SW480 (cell line): Measurements from ENCODE around the gene SDS.
"Not testable (repeated sequence)": the region's sequence is repeated elsewhere in the genome, so short reads cannot be mapped to it uniquely, and the experiment has no call there.

Experiments used
- DNase-seq: peaks from one replicate; pipeline ENCODE4 v3.0.0-alpha.2; 2016; ENCODE audit warnings: low spot score

SDS gene

GRCh38 chr12:113374823-113375428 is 28.8 kb downstream of the SDS start:
- DNase-seq = no peak

DNA sequence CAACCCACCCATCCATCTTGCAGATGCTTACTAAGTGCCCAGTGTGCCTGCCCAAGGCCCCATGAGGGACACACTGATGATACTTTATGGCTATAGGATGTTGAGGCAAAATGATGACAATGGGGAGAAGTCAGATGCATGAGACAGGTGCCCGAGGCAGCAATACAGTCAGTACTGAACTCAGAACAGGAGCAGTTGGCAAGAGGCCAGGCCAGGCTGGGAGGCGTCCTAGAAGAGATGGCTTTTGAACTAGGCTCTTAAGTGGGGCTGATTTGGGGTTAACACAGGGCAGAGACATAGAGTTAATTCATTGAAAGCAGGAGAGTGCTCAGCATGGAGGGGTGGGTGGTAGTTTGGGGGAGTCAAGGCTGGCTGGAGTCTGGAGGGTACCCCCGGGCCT is 29.7 kb downstream of the SDS start:
- no peak for DNase-seq

GRCh38 chr12:113373440-113373839 is 30.2 kb downstream of the SDS start:
- DNase-seq = no peak

DNA sequence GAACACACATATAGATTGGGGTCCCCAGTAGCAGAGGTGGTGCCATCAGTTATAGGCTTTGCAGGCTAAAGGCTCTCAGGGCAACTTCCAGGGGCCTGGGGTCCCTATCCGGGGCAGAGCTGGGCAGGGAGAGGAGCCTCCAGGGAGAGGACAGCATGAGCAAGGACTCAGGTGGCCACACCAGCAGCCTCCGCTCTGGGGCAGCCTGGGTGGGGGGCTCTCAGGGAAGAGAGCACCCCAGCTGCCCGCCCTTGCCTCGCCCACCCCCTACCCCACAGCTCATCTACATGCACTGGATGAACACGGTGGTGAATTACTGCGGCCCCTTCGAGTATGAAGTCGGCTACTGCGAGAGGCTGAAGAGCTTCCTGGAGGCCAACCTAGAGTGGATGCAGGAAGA is 31.3 kb downstream of the SDS start:
- no peak for DNase-seq

GRCh38 chr12:113371808-113372207 is 31.9 kb downstream of the SDS start:
- DNase-seq = no peak

GRCh38 chr12:113370923-113371682 is 32.6 kb downstream of the SDS start:
- DNase-seq = no peak

- DNase-seq = no peak
Measured at GRCh38 chr12:113369391-113369985, 34.2 kb downstream of the SDS start.

DNA sequence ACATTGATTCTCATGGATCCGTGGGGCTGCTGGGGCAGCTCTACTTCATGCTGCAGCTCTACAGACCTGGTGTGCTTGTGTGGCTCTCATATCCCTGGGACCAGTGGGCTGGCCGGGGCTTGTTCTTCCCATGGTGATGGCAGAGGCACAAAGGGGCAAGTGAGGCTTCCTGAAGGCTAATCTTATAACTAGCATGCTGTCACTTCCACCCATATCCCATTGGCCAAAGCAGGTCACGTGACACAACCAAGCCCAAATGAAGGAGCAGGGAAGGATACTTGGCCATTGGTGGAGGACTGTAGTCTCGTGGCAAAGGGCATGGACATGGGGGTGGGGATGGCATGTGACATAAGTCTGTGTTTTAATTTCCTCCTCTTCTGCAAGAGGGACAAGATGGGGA is 35.4 kb downstream of the SDS start:
- DNase-seq = no peak

- no peak for DNase-seq
Measured at GRCh38 chr12:113366827-113367226, 36.9 kb downstream of the SDS start.

DNA sequence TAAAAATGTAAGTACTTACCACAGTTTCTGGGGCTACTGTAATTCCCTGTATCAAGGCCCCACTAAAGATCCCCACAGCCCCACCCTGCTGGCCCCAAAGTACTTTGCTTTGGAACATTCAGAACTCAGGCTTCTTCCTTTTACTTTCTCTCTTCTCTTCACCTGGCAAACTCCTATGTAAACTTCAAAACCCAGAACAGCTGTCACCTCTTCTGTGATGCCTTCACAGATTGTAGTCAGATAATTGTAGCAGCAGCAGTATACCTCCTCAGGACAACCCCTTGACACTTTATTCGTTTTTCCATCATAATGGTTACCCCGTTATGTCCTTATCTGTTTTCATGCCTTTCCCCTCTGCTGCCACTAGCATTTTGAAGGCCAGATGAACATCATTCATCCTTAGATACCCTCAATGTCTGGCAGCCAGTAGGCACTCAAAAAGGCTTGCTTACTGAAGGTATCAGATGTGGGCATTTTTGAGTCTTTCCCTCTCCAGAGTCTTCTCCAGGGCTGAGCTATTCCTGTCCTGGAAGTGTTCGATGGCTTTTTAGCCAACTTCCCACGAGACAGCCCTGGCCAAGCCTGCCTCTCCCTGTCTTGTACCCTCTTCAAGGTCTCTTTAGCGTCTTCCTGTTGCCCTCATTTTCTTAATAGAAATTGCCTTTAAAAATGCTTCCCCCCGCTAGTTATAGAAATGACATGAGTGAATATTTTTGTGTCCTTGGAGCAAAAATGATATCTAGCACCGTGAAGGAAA is 37.9 kb downstream of the SDS start:
- DNase-seq = no peak

- no peak for DNase-seq
Measured at GRCh38 chr12:113364698-113365097, 39.0 kb downstream of the SDS start.

- no peak for DNase-seq
Measured at GRCh38 chr12:113361574-113362370, 41.9 kb downstream of the SDS start.

DNA sequence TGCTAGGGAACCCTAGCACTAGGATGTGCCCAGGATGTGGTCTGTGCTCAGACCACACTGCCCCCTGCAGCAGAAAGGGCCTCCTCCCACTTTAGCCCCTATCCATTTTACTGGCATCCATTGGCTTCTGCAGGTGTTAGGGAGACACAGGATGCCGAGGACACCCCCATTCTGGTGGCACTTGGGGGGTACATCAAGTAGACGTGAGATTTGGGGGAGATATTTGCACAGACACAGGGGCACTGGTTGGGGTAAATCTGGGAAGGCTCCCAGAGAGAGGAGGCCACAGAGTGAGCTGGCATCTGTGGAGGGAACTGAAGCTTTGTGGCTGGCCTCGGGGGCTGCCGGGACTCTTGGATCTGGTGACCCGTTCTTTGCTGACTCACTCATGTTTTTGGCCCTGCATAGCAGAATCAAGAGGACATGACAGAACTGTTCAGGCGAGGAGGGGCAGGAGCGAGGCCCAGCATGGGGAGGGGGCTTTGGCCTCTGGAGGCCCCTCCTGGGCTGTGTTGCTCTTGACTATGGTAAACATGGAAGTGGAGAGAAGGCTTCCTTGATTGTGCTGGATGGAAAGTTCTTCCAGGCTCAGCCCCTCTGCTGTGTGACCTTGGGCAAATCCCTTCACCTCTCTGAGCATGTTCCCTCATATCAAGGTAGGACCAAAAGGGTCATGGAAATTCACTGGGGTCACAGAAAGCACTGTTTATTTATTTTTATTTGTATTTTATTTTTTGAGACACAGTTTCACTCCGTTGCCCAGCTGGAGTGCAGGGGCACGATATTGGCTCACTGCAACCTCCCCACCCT is 43.5 kb downstream of the SDS start:
- no peak for DNase-seq

DNA sequence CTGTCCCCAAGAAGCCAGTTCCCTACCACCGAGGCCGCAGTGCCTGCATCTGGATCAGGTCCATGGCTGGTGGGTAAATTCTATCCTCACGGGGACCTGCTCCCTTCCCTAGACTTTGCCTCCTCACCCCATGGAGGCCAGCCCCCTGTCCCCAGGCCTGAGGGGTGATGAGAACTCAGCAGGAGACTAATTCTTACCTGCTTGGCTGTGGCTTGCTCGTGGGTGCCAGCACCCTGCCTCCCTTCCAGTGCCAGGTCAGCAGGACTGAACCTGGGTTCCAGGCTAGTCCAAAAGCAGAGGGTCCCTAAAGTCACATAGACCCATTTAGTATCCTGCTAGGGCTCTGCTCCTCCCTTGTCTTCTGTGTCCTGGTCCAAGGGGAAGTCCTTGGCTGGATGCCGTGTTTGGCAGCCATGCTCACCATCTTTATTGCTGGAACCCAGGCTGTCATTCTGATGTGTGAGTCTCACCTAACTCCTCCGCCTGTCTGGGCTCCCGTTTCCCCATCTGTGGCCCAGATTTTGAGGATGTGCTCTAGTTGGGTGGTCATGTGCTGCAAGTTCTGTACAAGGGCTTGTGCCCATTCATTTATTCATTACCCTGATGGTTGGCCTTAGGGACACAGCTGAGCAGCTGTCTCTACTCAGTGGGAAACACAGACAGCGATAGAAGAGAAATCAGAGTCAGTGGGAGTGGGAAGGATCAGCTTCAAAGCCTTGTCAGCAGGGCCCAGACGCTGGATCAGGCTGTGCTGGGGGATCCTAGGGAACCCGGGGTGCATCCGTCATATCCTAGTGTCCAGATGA is 44.4 kb downstream of the SDS start:
- DNase-seq = no peak

GRCh38 chr12:113358381-113359132 is 45.1 kb downstream of the SDS start, which contains the start of gene PLBD2:
Gene PLBD2, plus strand, starts transcription at chr12:113358587. Its CDS starts 14 bp downstream, at chr12:113358601.
- peak; percentile 83 for DNase-seq

DNA sequence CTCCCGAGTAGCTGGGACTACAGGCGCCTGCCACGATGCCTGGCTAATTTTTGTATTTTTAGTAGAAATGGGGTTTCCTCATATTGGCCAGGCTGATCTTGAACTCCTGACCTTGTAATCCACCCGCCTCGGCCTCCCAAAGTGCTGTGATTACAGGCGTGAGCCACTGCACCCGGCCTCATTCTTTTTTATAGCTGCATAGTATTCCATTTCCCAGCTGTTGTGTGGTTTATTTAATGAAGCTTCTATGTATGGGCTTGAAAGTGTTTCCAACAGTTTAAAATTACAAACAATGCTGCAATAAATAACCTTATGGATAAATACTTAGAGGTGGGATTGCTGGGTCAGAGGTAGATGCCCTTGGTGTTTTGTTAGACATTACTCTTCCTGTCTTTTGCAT is 49.5 kb downstream of the SDS start:
- DNase-seq = not testable (repeated sequence)

DNA sequence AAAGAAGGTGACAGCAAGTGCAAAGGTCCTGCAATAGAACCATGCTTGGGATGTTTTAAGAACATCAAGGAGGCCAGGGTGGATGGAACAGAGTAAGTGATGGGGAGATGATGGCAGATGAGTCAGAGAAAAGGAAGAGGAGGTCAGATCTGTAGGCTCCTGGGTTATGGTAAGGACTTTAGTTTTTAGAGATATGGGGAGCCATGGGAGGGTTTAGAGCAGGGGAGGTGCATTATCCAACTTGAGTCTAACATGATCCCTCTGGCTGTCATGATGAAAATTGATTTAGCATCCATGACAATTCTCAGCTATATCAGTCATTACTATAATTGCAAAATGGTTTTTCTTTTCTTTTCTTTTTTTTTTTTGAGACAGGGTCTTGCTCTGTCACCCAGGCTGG is 52.6 kb downstream of the SDS start:
- DNase-seq = no peak

GRCh38 chr12:113348849-113349536 is 54.7 kb downstream of the SDS start:
- DNase-seq = no peak

DNA sequence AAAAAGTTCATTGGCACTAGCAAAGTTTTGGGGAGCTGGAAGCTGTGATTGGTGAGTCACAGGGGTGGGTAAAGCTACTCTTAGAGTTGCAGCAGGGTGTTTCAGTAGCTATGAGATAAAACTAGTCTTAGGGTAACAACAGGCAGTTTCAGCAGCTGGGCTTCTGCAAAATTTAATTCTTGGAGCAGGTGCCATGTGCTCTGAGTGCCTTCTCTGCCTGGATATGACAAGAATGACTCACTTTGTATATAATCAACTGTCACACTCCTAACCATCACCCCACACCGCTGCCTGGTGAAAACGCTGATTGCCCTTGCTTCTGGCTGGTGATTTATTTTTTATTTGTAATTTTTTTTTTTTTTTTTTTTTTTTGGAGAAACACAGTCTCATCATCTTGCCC is 55.8 kb downstream of the SDS start:
- no peak for DNase-seq
